ENCODE measurements around the gene NELFE. TPM values are rescaled to one million over a fixed set of nuclear protein-coding genes. Genes with fewer than 3 reads are reported as not detected.

The NELFE gene
- total RNA-seq, 1 experiment from 2014 or later, result 157 TPM

DNA sequence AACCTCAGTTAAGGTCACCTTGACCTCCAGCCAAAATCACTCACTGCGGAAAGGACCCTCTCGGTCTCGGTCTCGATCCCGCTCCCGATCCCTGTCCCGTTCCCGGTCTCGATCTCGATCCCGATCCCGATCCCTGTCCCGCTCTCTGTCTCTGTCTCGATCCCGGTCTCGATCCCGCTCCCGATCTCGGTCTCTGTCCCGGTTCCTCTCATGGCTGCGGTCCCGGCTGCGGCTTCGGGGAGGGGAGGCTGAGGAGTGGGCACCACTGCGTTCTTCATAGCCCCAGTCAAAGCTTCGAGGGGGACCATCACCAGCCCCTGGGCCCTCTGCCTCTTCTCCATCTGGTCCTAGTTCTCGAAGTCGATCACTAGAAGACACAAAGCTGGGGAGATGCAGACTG, 4.3 kb downstream of the NELFE start:
- H3K36me3 Mint-ChIP-seq (ENCODE audit: insufficient read depth, unreplicated experiment), result peaks cover 95% of the 10 kb centered on the region
- intact Hi-C loops (cut with micrococcal nuclease; ENCODE audit: unreplicated experiment), result no loop called here
- peaks cover 30% of the 10 kb centered on the region for H3K4me1 Mint-ChIP-seq (ENCODE audit: low read depth, unreplicated experiment)
- H3K27ac Mint-ChIP-seq (ENCODE audit: unreplicated experiment), result no peak overlapping the region
- DNase-seq, result no peak
- BruUV-seq (replicated peaks), result no TSS peak
- TF ChIP-seq, protein P1, sequence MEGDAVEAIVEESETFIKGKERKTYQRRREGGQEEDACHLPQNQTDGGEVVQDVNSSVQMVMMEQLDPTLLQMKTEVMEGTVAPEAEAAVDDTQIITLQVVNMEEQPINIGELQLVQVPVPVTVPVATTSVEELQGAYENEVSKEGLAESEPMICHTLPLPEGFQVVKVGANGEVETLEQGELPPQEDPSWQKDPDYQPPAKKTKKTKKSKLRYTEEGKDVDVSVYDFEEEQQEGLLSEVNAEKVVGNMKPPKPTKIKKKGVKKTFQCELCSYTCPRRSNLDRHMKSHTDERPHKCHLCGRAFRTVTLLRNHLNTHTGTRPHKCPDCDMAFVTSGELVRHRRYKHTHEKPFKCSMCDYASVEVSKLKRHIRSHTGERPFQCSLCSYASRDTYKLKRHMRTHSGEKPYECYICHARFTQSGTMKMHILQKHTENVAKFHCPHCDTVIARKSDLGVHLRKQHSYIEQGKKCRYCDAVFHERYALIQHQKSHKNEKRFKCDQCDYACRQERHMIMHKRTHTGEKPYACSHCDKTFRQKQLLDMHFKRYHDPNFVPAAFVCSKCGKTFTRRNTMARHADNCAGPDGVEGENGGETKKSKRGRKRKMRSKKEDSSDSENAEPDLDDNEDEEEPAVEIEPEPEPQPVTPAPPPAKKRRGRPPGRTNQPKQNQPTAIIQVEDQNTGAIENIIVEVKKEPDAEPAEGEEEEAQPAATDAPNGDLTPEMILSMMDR (IDR thresholded peaks at IDR 0.05; ENCODE audit: unreplicated experiment), result no peak
- no peak overlapping the region for H3K4me3 Mint-ChIP-seq (ENCODE audit: low read depth, unreplicated experiment)
- H3K9me3 Mint-ChIP-seq (ENCODE audit: low read depth, unreplicated experiment), result no peaks in the 10 kb centered on the region
- no peaks in the 10 kb centered on the region for H3K27me3 Mint-ChIP-seq (ENCODE audit: unreplicated experiment)
- CTCF ChIA-PET, result no interaction called here

DNA sequence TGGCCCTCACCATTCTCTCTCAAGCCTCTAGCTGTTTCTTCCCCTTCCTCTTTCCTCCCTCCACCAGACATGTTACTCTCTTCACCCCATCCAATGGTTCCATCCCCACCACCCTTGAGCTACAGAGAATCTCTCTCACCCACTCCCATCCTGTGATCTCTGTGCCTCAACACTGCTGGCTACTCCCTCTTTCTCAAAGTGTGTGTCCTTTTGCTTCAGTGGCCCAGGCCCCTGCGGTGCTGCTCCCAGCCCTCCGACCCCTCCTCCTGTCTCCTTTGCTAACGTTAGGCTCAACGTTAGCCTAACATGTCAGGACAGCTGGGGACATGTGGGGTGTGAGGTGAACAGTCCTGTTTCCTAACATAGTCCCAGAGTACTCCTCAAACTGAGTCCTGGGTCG, 5.9 kb downstream of the NELFE start:
- no peak for DNase-seq
- BruUV-seq (replicated peaks), result no TSS peak
- Mint-ChIP-seq H3K27ac (ENCODE audit: unreplicated experiment) (peak overlapping the region; percentile 69), H3K4me1 (ENCODE audit: low read depth, unreplicated experiment) (peaks cover 41% of the 10 kb centered on the region), H3K4me3 (ENCODE audit: low read depth, unreplicated experiment) (no peak overlapping the region), H3K36me3 (ENCODE audit: insufficient read depth, unreplicated experiment) (peaks cover 95% of the 10 kb centered on the region), H3K9me3 (ENCODE audit: low read depth, unreplicated experiment) (no peaks in the 10 kb centered on the region), H3K27me3 (ENCODE audit: unreplicated experiment) (no peaks in the 10 kb centered on the region)
- CTCF ChIA-PET, result interaction anchor here (0.6 to 2.8 kb wide), 19 partner anchors 13 to 272 kb away, joined by 3 to 30 read pairs (median 4); partner anchors contain the start of genes DDAH2, DXO, EHMT2 and LY6G5C
- intact Hi-C loops (cut with micrococcal nuclease; ENCODE audit: unreplicated experiment), result loop anchor here (1.0 kb wide), 2 partner anchors 51 to 273 kb away; partner anchors contain the start of gene ZBTB12
- TF ChIP-seq, protein P1 (IDR thresholded peaks at IDR 0.05; ENCODE audit: unreplicated experiment), result no peak

DNA sequence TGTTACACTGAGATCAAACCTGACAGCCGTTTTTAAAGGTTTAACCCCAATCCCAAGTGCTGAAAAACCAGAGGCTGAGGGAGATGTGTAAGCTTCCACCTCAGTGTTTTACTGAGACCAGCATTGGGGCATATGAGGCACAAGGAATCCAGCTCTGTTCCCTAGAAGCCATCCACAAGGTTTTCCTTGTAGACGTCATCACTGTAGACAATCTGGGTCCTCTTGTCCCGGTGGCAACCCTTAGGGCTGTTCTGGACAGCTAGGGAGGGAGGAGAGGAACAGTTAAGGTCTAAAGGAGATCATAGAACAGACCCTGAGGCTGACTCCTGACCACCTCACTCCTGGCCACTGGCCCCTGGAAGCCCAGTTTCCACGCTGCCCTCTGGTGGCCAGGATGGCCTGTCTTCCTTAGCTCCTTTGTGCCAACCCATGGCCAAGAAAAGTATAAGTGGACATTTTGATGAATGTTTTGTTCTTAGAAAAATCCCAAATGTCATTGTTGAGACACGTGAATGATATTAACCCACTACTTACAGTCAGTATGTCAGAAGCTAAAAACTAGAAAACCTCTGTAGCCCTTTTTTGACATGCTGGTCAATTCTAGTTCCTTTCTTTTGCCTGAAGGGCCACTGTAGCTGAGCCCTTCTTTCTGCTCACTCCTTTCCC, 6.5 kb downstream of the NELFE start:
- no peak overlapping the region for H3K4me3 Mint-ChIP-seq (ENCODE audit: low read depth, unreplicated experiment)
- no peaks in the 10 kb centered on the region for H3K27me3 Mint-ChIP-seq (ENCODE audit: unreplicated experiment)
- peaks cover 41% of the 10 kb centered on the region for H3K4me1 Mint-ChIP-seq (ENCODE audit: low read depth, unreplicated experiment)
- BruUV-seq (replicated peaks), result no TSS peak
- no peaks in the 10 kb centered on the region for H3K9me3 Mint-ChIP-seq (ENCODE audit: low read depth, unreplicated experiment)
- TF ChIP-seq, protein P1 (IDR thresholded peaks at IDR 0.05; ENCODE audit: unreplicated experiment), result peak; percentile 95
- DNase-seq, result peak; percentile 92
- intact Hi-C loops (cut with micrococcal nuclease; ENCODE audit: unreplicated experiment), result loop anchor here (1.0 kb wide), 2 partner anchors 50 to 272 kb away; partner anchors contain the start of gene ZBTB12
- CTCF ChIA-PET, result interaction anchor here (0.5 to 2.8 kb wide), 26 partner anchors 12 to 360 kb away, joined by 3 to 30 read pairs (median 4); partner anchors contain the start of genes DDAH2, DXO, EHMT2 and LY6G5C
- peaks cover 95% of the 10 kb centered on the region for H3K36me3 Mint-ChIP-seq (ENCODE audit: insufficient read depth, unreplicated experiment)
- peak overlapping the region; percentile 69 for H3K27ac Mint-ChIP-seq (ENCODE audit: unreplicated experiment)

DNA sequence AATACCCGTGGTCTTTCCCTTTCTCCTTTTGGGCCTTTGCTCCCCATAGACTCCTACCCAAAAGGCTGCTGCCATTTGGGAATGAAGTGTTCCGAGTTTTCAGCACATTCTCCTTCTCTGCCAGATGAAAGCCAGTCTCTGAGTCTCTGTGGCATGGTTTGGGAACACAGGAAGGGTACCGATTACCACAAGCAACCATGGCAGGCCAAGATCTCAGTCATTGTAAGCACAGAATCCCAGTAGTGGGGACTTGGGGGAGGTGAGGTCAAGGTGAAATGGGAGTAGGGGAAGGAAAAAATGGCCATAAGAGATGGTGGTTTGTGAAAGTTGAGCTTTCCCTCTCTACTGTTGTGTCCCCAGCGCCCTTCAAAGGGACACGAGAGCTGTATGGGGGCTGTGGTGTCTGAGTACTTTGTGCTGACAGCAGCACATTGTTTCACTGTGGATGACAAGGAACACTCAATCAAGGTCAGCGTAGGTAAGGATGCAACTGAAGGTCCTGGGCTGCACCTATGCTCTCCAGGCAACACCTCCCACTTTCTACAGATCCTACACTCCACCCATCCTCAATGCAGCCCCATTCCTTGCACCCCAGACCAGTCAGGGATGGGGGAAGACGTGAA, 8.7 kb downstream of the NELFE start:
- peaks cover 60% of the 10 kb centered on the region for H3K4me1 Mint-ChIP-seq (ENCODE audit: low read depth, unreplicated experiment)
- CTCF ChIA-PET, result interaction anchor here (0.6 to 1.2 kb wide), 2 partner anchors 47 to 252 kb away, joined by 3 to 6 read pairs; no protein-coding TSS in a partner anchor
- H3K36me3 Mint-ChIP-seq (ENCODE audit: insufficient read depth, unreplicated experiment), result peaks cover 95% of the 10 kb centered on the region

More for the DNA sequence above, 8.7 kb downstream of the NELFE start:
- BruUV-seq (replicated peaks), result no TSS peak
- intact Hi-C loops (cut with micrococcal nuclease; ENCODE audit: unreplicated experiment), result loop anchor here (10.0 kb wide), 2 partner anchors 175 to 245 kb away; partner anchors contain the start of genes GPSM3, PBX2 and VWA7
- Mint-ChIP-seq H3K27me3 (ENCODE audit: unreplicated experiment) (no peaks in the 10 kb centered on the region), H3K27ac (ENCODE audit: unreplicated experiment) (peak overlapping the region; percentile 84), H3K4me3 (ENCODE audit: low read depth, unreplicated experiment) (no peak overlapping the region), H3K9me3 (ENCODE audit: low read depth, unreplicated experiment) (no peaks in the 10 kb centered on the region)
- TF ChIP-seq, protein P1 (IDR thresholded peaks at IDR 0.05; ENCODE audit: unreplicated experiment), result no peak
- no peak for DNase-seq
